ENCODE results near the gene SEC14L5.

SEC14L5 gene

DNA sequence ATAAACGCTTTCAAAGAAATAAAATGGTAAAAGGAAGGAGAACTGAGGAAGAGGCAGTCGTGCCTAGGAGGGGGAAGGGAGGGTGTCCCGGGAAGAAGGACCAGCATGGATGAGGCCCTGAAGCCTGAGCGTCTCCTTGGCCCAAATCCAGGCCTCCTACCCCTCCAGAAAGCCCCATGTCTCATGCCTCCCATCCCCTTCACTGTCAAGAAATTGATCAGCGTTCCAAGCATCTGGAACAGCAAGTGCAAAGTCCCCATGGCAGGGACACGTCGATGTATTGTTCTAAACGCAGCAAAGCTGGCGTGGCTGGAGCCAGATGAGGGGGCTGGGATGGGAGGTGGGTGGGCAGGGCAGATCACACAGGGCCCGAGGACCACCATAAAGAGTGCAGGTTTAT, 22.6 kb downstream of the SEC14L5 start:
- Histone ChIP-seq H3K27ac (no peak overlapping the region), H3K27me3 (ENCODE audit: insufficient read depth, low read depth, severe bottlenecking) (no peaks in the 10 kb centered on the region), H3K36me3 (no peaks in the 10 kb centered on the region), H3K4me3 (ENCODE audit: low read depth, low read length) (no peak overlapping the region), H3K9me3 (ENCODE audit: severe bottlenecking) (no peaks in the 10 kb centered on the region)
- no peak for DNase-seq
- no peak for TF ChIP-seq CTCF (IDR thresholded peaks at IDR 0.05; ENCODE audit: low read depth, low read length)

DNA sequence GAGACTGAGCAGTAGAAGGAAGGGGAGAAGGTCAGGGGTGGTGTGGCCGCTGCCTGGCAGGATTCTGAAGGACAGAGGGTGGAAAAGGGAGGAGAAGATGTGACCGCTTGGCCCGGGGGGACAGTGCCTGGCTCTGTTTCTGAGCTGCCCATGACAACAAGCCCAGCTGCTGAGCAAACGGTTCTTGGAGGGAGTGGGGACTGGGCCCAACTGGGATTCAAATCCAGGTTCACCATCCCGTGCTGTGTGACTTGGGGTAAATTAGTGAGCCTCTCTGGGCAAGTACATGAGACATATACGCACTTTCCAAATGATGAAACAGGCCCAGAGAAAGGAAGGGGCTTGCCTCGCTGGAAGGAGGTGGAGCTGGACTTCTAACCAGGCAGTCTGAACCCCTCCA, 23.3 kb downstream of the SEC14L5 start:
- Histone ChIP-seq H3K36me3 (no peaks in the 10 kb centered on the region), H3K27me3 (ENCODE audit: insufficient read depth, low read depth, severe bottlenecking) (no peaks in the 10 kb centered on the region), H3K9me3 (ENCODE audit: severe bottlenecking) (no peaks in the 10 kb centered on the region), H3K27ac (no peak overlapping the region), H3K4me3 (ENCODE audit: low read depth, low read length) (no peak overlapping the region)
- TF ChIP-seq CTCF (IDR thresholded peaks at IDR 0.05; ENCODE audit: low read depth, low read length) = no peak
- DNase-seq = no peak

GRCh38 chr16:4982056-4982867, 24.1 kb downstream of the SEC14L5 start:
- Histone ChIP-seq H3K4me3 (ENCODE audit: low read depth, low read length) (no peak overlapping the region; the same call in 1 of the 2 replicates), H3K27me3 (ENCODE audit: insufficient read depth, low read depth, severe bottlenecking) (no peaks in the 10 kb centered on the region), H3K36me3 (no peaks in the 10 kb centered on the region), H3K27ac (no peak overlapping the region), H3K9me3 (ENCODE audit: severe bottlenecking) (no peaks in the 10 kb centered on the region)
- no peak for TF ChIP-seq CTCF (IDR thresholded peaks at IDR 0.05; ENCODE audit: low read depth, low read length)
- DNase-seq = peak; percentile 39

DNA sequence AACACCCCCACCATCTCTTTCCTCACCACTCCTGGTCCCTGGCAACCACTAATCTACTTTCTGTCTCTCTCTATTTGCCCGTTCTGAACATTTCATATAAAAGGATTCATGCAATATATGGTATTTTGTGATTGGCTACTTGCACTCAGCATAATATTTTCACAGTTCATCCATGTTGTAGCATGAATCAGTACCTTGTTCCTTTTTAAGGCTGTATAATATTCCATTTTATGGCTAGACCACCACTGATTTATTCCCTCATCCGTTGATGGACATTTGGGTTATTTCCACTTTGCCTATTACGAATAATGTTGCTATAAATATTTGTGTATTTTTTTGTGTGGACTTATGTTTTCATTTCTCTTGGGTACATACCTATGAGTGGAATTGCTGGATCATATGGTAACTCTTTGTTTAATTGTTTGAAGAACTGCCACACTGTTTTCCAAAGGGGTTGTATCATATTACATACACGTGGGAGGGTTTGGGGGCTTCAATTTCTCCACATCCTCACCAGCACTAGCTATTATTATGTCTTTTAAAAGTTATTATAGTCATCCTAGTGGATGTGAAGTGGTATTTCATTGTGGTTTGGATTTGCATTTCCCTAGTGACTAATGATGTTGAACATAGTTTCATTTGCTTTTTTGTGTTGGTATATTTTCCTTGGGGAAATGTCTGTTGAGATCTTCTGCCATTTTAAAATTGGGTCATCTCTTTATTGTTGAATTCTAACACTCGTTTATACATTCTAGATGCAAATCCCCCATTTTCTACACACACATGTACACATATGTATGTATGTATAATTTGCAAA, 26.3 kb downstream of the SEC14L5 start:
- Histone ChIP-seq H3K27ac (no peak overlapping the region), H3K36me3 (no peaks in the 10 kb centered on the region), H3K27me3 (ENCODE audit: insufficient read depth, low read depth, severe bottlenecking) (no peaks in the 10 kb centered on the region), H3K9me3 (ENCODE audit: severe bottlenecking) (no peaks in the 10 kb centered on the region), H3K4me3 (ENCODE audit: low read depth, low read length) (no peak overlapping the region)
- no peak for DNase-seq
- TF ChIP-seq CTCF (IDR thresholded peaks at IDR 0.05; ENCODE audit: low read depth, low read length) = no peak

- no peaks in the 10 kb centered on the region for H3K9me3 ChIP-seq (ENCODE audit: severe bottlenecking)
- no peak overlapping the region for H3K27ac ChIP-seq
- no peaks in the 10 kb centered on the region for H3K27me3 ChIP-seq (ENCODE audit: insufficient read depth, low read depth, severe bottlenecking)
- H3K4me3 ChIP-seq (ENCODE audit: low read depth, low read length) = no peak overlapping the region
- no peak for DNase-seq
- no peaks in the 10 kb centered on the region for H3K36me3 ChIP-seq
- no peak for TF ChIP-seq CTCF (IDR thresholded peaks at IDR 0.05; ENCODE audit: low read depth, low read length)
Observed at GRCh38 chr16:4987250-4987579, 29.1 kb downstream of the SEC14L5 start.

Data from WERI-Rb-1 (cell line).